NCI-H146 treated with DMSO at 0.1 percent for 48 hours (cell line): ENCODE data around the gene ZNF396.
A peak's percentile ranks its signal among the peaks of the same experiment; 100 is the strongest.

ENCODE experiments used
- DNase-seq: peaks from one replicate; lab custom pipeline; 2025; ENCODE audit not compliant: unreplicated experiment; lab: John Stamatoyannopoulos, UW

ZNF396 gene

GRCh38 chr18:35376742-35377695, at the start of gene ZNF396:
TSS of gene ZNF396 (minus strand) at chr18:35377337. CDS start at chr18:35374292, 3,045 bp downstream.
- peak; percentile 70 for DNase-seq

- no peak for DNase-seq
Measured at GRCh38 chr18:35426786-35427185, 49.6 kb upstream of the ZNF396 start.

GRCh38 chr18:35424356-35424755, 47.2 kb upstream of the ZNF396 start:
- DNase-seq = no peak

- DNase-seq = no peak
Measured at GRCh38 chr18:35422237-35422636, 45.1 kb upstream of the ZNF396 start.

- DNase-seq = no peak
Measured at GRCh38 chr18:35418610-35419009, 41.5 kb upstream of the ZNF396 start.

GRCh38 chr18:35417223-35417622, 40.1 kb upstream of the ZNF396 start:
- DNase-seq = no peak

- DNase-seq = no peak
Measured at GRCh38 chr18:35415511-35416073, 38.5 kb upstream of the ZNF396 start.

GRCh38 chr18:35413163-35413511, 36.0 kb upstream of the ZNF396 start:
- DNase-seq = no peak

GRCh38 chr18:35411625-35412351, 34.7 kb upstream of the ZNF396 start:
- no peak for DNase-seq

GRCh38 chr18:35410561-35410960, 33.4 kb upstream of the ZNF396 start:
- DNase-seq = no peak

GRCh38 chr18:35409911-35410310, 32.8 kb upstream of the ZNF396 start:
- no peak for DNase-seq

- DNase-seq = no peak
Measured at GRCh38 chr18:35408843-35409261, 31.7 kb upstream of the ZNF396 start.

GRCh38 chr18:35407871-35408481, 30.8 kb upstream of the ZNF396 start:
- peak; percentile 87 for DNase-seq

GRCh38 chr18:35406666-35407065, 29.5 kb upstream of the ZNF396 start:
- no peak for DNase-seq

- no peak for DNase-seq
Measured at GRCh38 chr18:35397976-35398375, 20.8 kb upstream of the ZNF396 start.

GRCh38 chr18:35393716-35394115, 16.6 kb upstream of the ZNF396 start:
- no peak for DNase-seq

- no peak for DNase-seq
Measured at GRCh38 chr18:35392375-35392774, 15.2 kb upstream of the ZNF396 start.

GRCh38 chr18:35390951-35391700, 14.0 kb upstream of the ZNF396 start:
- no peak for DNase-seq

- no peak for DNase-seq
Measured at GRCh38 chr18:35389095-35389618, 12.0 kb upstream of the ZNF396 start.

GRCh38 chr18:35387152-35387571, 10.0 kb upstream of the ZNF396 start:
- DNase-seq = peak; percentile 57
